ENCODE measurements around the gene MORN5. TPM values are rescaled to one million over a fixed set of nuclear protein-coding genes. Genes with fewer than 3 reads are reported as not detected.

Gene MORN5
- total and polyA plus RNA-seq, 2 experiments from 2014 or later: not detected

DNA sequence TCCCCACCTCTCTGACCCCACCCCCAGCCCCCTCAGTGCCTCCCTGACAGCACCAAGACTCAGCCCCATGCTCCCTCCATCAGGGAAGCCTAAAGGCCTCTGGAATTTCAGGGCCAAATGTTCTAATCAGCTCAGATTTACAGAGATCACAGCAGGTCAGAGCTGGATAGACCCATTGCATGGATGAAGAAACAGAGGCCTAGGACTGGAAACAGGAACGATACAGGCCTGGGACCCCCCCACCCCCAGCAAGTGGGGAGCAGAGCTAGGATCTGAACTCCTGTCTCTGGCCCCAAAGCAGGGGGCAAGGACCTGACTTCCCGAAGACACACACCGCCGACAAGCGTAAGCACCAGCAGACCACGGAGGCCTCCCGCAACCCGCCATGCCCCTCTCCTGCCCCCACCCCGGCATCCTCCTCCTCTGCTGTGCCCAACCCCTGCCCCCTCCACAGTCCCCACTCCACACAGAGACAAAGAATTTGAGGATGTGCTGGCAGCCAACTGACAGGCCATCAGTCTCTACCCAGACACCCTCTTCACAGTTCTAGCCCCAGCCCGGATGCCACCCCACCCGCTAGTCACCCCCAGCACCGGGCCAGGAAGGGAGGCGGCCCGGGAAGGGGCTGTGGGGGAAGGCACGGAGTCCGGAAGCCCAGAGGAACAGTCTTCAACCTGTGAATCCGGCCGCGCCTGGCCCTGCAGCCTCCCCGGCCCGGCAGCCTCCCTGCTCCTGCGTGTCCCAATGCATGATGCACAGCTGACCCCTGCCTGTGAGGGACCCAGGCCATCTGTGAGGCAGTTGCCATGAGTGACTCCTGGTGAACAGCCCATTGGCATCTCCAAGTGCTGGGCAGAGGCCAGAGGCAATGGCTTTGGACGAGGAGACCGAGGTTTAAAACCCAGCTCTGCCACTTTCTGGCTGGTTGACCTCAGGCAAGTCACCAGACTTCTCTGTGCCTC lies 31.4 kb upstream of the MORN5 start:
- ATAC-seq (no peak), DNase-seq (ENCODE audit: low spot score) (no peak)
- H3K27ac ChIP-seq (ENCODE audit: low read depth): no peak overlapping the region
- Mint-ChIP-seq H3K36me3 (ENCODE audit: low read depth) (no peaks in the 10 kb centered on the region), H3K27me3 (ENCODE audit: insufficient read depth, low read depth, poor library complexity) (peaks cover 50% of the 10 kb centered on the region), H3K4me3 (no peak overlapping the region), H3K27ac (no peak overlapping the region), H3K9me3 (no peaks in the 10 kb centered on the region; the same call in 2 of the 3 replicates), H3K4me1 (peaks cover 34% of the 10 kb centered on the region)
- no peak overlapping the region for H3K4me3 ChIP-seq
- no peaks in the 10 kb centered on the region for H4K20me1 ChIP-seq (replicated peaks; ENCODE audit: insufficient read depth)
- TF ChIP-seq STAT1 (IDR thresholded peaks at IDR 0.05; ENCODE audit: unreplicated experiment) (no peak), POLR2AphosphoS5 (IDR thresholded peaks at IDR 0.05; ENCODE audit: low read depth) (no peak), JUNB (IDR thresholded peaks at IDR 0.05; ENCODE audit: unreplicated experiment) (no peak), ZNF331 (CRISPR knock-in tag; IDR thresholded peaks at IDR 0.05; ENCODE audit: low read depth) (no peak), CREB1 (CRISPR knock-in tag; IDR thresholded peaks at IDR 0.05; ENCODE audit: low read depth) (no peak), NANOG (IDR thresholded peaks at IDR 0.05; ENCODE audit: borderline replicate concordance) (no peak), EZH2 (IDR thresholded peaks at IDR 0.05; ENCODE audit: low read depth, unreplicated experiment) (no peak), EZH2phosphoT487 (IDR thresholded peaks at IDR 0.05; ENCODE audit: unreplicated experiment) (no peak), ZNF114 (CRISPR knock-in tag; IDR thresholded peaks at IDR 0.05) (no peak)
- TF ChIP-seq, protein P1, sequence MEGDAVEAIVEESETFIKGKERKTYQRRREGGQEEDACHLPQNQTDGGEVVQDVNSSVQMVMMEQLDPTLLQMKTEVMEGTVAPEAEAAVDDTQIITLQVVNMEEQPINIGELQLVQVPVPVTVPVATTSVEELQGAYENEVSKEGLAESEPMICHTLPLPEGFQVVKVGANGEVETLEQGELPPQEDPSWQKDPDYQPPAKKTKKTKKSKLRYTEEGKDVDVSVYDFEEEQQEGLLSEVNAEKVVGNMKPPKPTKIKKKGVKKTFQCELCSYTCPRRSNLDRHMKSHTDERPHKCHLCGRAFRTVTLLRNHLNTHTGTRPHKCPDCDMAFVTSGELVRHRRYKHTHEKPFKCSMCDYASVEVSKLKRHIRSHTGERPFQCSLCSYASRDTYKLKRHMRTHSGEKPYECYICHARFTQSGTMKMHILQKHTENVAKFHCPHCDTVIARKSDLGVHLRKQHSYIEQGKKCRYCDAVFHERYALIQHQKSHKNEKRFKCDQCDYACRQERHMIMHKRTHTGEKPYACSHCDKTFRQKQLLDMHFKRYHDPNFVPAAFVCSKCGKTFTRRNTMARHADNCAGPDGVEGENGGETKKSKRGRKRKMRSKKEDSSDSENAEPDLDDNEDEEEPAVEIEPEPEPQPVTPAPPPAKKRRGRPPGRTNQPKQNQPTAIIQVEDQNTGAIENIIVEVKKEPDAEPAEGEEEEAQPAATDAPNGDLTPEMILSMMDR (conservative IDR thresholded peaks at IDR 0.05; ENCODE audit: low read depth in 2 of 2): no peak
- TF ChIP-seq, protein P2, sequence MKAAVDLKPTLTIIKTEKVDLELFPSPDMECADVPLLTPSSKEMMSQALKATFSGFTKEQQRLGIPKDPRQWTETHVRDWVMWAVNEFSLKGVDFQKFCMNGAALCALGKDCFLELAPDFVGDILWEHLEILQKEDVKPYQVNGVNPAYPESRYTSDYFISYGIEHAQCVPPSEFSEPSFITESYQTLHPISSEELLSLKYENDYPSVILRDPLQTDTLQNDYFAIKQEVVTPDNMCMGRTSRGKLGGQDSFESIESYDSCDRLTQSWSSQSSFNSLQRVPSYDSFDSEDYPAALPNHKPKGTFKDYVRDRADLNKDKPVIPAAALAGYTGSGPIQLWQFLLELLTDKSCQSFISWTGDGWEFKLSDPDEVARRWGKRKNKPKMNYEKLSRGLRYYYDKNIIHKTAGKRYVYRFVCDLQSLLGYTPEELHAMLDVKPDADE (IDR thresholded peaks at IDR 0.05): no peak
- TF ChIP-seq, protein P3, sequence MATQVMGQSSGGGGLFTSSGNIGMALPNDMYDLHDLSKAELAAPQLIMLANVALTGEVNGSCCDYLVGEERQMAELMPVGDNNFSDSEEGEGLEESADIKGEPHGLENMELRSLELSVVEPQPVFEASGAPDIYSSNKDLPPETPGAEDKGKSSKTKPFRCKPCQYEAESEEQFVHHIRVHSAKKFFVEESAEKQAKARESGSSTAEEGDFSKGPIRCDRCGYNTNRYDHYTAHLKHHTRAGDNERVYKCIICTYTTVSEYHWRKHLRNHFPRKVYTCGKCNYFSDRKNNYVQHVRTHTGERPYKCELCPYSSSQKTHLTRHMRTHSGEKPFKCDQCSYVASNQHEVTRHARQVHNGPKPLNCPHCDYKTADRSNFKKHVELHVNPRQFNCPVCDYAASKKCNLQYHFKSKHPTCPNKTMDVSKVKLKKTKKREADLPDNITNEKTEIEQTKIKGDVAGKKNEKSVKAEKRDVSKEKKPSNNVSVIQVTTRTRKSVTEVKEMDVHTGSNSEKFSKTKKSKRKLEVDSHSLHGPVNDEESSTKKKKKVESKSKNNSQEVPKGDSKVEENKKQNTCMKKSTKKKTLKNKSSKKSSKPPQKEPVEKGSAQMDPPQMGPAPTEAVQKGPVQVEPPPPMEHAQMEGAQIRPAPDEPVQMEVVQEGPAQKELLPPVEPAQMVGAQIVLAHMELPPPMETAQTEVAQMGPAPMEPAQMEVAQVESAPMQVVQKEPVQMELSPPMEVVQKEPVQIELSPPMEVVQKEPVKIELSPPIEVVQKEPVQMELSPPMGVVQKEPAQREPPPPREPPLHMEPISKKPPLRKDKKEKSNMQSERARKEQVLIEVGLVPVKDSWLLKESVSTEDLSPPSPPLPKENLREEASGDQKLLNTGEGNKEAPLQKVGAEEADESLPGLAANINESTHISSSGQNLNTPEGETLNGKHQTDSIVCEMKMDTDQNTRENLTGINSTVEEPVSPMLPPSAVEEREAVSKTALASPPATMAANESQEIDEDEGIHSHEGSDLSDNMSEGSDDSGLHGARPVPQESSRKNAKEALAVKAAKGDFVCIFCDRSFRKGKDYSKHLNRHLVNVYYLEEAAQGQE (IDR thresholded peaks at IDR 0.05; ENCODE audit: unreplicated experiment): no peak
- TF ChIP-seq, protein P4, sequence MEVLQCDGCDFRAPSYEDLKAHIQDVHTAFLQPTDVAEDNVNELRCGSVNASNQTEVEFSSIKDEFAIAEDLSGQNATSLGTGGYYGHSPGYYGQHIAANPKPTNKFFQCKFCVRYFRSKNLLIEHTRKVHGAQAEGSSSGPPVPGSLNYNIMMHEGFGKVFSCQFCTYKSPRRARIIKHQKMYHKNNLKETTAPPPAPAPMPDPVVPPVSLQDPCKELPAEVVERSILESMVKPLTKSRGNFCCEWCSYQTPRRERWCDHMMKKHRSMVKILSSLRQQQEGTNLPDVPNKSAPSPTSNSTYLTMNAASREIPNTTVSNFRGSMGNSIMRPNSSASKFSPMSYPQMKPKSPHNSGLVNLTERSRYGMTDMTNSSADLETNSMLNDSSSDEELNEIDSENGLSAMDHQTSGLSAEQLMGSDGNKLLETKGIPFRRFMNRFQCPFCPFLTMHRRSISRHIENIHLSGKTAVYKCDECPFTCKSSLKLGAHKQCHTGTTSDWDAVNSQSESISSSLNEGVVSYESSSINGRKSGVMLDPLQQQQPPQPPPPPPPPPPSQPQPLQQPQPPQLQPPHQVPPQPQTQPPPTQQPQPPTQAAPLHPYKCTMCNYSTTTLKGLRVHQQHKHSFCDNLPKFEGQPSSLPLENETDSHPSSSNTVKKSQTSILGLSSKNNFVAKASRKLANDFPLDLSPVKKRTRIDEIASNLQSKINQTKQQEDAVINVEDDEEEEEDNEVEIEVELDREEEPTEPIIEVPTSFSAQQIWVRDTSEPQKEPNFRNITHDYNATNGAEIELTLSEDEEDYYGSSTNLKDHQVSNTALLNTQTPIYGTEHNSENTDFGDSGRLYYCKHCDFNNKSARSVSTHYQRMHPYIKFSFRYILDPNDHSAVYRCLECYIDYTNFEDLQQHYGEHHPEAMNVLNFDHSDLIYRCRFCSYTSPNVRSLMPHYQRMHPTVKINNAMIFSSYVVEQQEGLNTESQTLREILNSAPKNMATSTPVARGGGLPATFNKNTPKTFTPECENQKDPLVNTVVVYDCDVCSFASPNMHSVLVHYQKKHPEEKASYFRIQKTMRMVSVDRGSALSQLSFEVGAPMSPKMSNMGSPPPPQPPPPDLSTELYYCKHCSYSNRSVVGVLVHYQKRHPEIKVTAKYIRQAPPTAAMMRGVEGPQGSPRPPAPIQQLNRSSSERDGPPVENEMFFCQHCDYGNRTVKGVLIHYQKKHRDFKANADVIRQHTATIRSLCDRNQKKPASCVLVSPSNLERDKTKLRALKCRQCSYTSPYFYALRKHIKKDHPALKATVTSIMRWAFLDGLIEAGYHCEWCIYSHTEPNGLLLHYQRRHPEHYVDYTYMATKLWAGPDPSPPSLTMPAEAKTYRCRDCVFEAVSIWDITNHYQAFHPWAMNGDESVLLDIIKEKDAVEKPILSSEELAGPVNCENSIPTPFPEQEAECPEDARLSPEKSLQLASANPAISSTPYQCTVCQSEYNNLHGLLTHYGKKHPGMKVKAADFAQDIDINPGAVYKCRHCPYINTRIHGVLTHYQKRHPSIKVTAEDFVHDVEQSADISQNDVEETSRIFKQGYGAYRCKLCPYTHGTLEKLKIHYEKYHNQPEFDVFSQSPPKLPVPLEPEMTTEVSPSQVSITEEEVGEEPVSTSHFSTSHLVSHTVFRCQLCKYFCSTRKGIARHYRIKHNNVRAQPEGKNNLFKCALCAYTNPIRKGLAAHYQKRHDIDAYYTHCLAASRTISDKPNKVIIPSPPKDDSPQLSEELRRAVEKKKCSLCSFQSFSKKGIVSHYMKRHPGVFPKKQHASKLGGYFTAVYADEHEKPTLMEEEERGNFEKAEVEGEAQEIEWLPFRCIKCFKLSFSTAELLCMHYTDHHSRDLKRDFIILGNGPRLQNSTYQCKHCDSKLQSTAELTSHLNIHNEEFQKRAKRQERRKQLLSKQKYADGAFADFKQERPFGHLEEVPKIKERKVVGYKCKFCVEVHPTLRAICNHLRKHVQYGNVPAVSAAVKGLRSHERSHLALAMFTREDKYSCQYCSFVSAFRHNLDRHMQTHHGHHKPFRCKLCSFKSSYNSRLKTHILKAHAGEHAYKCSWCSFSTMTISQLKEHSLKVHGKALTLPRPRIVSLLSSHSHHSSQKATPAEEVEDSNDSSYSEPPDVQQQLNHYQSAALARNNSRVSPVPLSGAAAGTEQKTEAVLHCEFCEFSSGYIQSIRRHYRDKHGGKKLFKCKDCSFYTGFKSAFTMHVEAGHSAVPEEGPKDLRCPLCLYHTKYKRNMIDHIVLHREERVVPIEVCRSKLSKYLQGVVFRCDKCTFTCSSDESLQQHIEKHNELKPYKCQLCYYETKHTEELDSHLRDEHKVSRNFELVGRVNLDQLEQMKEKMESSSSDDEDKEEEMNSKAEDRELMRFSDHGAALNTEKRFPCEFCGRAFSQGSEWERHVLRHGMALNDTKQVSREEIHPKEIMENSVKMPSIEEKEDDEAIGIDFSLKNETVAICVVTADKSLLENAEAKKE (CRISPR knock-in tag; IDR thresholded peaks at IDR 0.05): no peak
- no peaks in the 10 kb centered on the region for H3F3A ChIP-seq (replicated peaks; ENCODE audit: low read depth)
- H3K27me3 ChIP-seq (ENCODE audit: insufficient read depth): peaks cover 41% of the 10 kb centered on the region
- H3K36me3 ChIP-seq (ENCODE audit: insufficient read depth): no peaks in the 10 kb centered on the region
- H2AFZ ChIP-seq: no peak overlapping the region
- H3K4me2 ChIP-seq: no peak overlapping the region
- H3K4me1 ChIP-seq (ENCODE audit: insufficient read depth): peaks cover 31% of the 10 kb centered on the region
- no peaks in the 10 kb centered on the region for H3K79me2 ChIP-seq (replicated peaks; ENCODE audit: insufficient read depth)
- 0 out of 2 replicates have a peak, but pooled peaks cover 3% of the 10 kb centered on the region for H3K9me2 ChIP-seq (ENCODE audit: insufficient read depth)
